ENCODE results near the gene EI24.

DNA sequence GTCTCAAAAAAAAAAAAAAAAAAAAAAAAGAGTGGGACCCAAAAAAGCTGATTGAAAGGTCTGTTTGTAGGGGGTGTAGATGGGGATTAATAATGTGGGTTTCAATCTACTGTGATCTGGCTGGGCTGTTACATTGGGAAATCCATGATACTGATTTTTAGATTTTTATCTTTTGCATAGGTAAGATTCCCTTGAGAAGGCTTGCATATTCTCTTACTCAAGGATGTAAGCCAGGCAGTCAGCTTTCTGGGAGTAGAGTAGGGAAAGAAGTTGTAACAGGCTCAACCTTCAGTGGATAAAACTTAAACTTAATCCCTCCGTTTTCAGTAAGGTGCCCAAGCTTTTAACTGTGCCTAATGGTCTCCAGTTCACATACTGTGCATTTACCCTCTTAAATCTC is 53.8 kb downstream of the EI24 start:
- TF ChIP-seq, protein P1, sequence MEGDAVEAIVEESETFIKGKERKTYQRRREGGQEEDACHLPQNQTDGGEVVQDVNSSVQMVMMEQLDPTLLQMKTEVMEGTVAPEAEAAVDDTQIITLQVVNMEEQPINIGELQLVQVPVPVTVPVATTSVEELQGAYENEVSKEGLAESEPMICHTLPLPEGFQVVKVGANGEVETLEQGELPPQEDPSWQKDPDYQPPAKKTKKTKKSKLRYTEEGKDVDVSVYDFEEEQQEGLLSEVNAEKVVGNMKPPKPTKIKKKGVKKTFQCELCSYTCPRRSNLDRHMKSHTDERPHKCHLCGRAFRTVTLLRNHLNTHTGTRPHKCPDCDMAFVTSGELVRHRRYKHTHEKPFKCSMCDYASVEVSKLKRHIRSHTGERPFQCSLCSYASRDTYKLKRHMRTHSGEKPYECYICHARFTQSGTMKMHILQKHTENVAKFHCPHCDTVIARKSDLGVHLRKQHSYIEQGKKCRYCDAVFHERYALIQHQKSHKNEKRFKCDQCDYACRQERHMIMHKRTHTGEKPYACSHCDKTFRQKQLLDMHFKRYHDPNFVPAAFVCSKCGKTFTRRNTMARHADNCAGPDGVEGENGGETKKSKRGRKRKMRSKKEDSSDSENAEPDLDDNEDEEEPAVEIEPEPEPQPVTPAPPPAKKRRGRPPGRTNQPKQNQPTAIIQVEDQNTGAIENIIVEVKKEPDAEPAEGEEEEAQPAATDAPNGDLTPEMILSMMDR (IDR thresholded peaks at IDR 0.05 in 4 of 5, conservative IDR thresholded peaks at IDR 0.05 in 1 of 5): no peak
- no peak for TF ChIP-seq POLR2A (IDR thresholded peaks at IDR 0.05)
